ENCODE data around the gene TMEM101.

The TMEM101 gene

GRCh38 chr17:44006598-44007345 is 8.0 kb downstream of the TMEM101 start:
- peak; percentile 42 for TF ChIP-seq CTCF (IDR thresholded peaks at IDR 0.05; ENCODE audit: control extremely low read depth, extremely low read depth, low read depth, missing control alignments)
- ChIA-PET CTCF (interaction anchor here (0.9 to 2.0 kb wide), 7 partner anchors 10 to 128 kb away, joined by 3 to 8 read pairs (median 3); no protein-coding TSS in a partner anchor), POLR2A (no interaction called here)
- DNase-seq (ENCODE audit: extremely low spot score): peak; percentile 99

GRCh38 chr17:44006272-44006597 is 8.5 kb downstream of the TMEM101 start:
- DNase-seq (ENCODE audit: extremely low spot score): peak; percentile 41
- TF ChIP-seq CTCF (IDR thresholded peaks at IDR 0.05; ENCODE audit: control extremely low read depth, extremely low read depth, low read depth, missing control alignments): no peak
- CTCF ChIA-PET: interaction anchor here (1.0 to 2.0 kb wide), 3 partner anchors 10 to 36 kb away, joined by 3 to 8 read pairs (median 5); no protein-coding TSS in a partner anchor
- POLR2A ChIA-PET: no interaction called here

GRCh38 chr17:44005527-44006271 is 9.1 kb downstream of the TMEM101 start:
- DNase-seq (ENCODE audit: extremely low spot score): peak; percentile 57
- ChIA-PET POLR2A (no interaction called here), CTCF (interaction anchor here (1.0 to 2.0 kb wide), 3 partner anchors 10 to 37 kb away, joined by 3 to 8 read pairs (median 5); no protein-coding TSS in a partner anchor)
- TF ChIP-seq CTCF (IDR thresholded peaks at IDR 0.05; ENCODE audit: control extremely low read depth, extremely low read depth, low read depth, missing control alignments): no peak

GRCh38 chr17:44004761-44005526 is 9.8 kb downstream of the TMEM101 start:
- no peak for TF ChIP-seq CTCF (IDR thresholded peaks at IDR 0.05; ENCODE audit: control extremely low read depth, extremely low read depth, low read depth, missing control alignments)
- CTCF ChIA-PET: interaction anchor here (1.7 kb wide), 1 partner anchor 9 kb away, joined by 5 read pairs; no protein-coding TSS in a partner anchor
- no peak for DNase-seq (ENCODE audit: extremely low spot score)
- POLR2A ChIA-PET: no interaction called here

- POLR2A ChIA-PET: interaction anchor here (0.6 to 0.7 kb wide), 2 partner anchors 12 to 161 kb away, joined by 3 to 10 read pairs; no protein-coding TSS in a partner anchor
- no peak for TF ChIP-seq CTCF (IDR thresholded peaks at IDR 0.05; ENCODE audit: control extremely low read depth, extremely low read depth, low read depth, missing control alignments)
- CTCF ChIA-PET: no interaction called here
- DNase-seq (ENCODE audit: extremely low spot score): no peak
These were observed 10.5 kb downstream of the TMEM101 start, which contains the start of gene NAGS for GRCh38 chr17:44004077-44004760. Gene NAGS (plus strand): TSS chr17:44004622. CDS start chr17:44004664, 42 bp downstream.

Data from GM10248 (cell line).